Anterior cingulate cortex (tissue), 58 donors: Measurements from ENCODE around the gene COMTD1.
"Not testable (repeated sequence)": the region's sequence is repeated elsewhere in the genome, so short reads cannot be mapped to it uniquely, and the experiment has no call there.

Experiments
- DNase-seq, 58 donors: peaks; one replicate each; lab custom pipeline; 2025; lab: John Stamatoyannopoulos, UW

The COMTD1 gene

GRCh38 chr10:75199949-75200348, 35.8 kb downstream of the COMTD1 start:
- not testable (repeated sequence) for DNase-seq

DNA sequence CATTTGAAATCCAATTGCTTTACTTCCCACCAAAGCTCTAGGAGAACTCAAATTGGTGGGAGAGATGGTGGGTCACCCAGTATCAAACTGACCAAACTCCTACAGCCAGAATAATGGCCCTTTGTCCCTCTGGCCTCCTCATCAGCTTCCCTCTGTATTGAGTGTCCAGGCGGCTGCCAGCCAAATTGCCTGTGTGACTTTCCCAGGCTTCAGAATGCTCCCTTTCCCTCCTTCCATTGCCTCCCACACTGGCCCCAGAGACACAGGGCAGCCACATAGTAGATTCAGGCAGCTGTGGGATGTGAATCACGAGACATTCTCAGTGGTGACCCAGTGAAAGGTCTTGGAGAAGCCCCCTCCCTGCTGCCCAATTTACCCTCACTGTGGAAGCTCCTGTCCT, 37.9 kb downstream of the COMTD1 start:
- DNase-seq, result peak in 32 of 58 donors; percentile 1 to 59 (median 19)

- no peak for DNase-seq
These were observed 38.7 kb downstream of the COMTD1 start for GRCh38 chr10:75197066-75197465.

DNA sequence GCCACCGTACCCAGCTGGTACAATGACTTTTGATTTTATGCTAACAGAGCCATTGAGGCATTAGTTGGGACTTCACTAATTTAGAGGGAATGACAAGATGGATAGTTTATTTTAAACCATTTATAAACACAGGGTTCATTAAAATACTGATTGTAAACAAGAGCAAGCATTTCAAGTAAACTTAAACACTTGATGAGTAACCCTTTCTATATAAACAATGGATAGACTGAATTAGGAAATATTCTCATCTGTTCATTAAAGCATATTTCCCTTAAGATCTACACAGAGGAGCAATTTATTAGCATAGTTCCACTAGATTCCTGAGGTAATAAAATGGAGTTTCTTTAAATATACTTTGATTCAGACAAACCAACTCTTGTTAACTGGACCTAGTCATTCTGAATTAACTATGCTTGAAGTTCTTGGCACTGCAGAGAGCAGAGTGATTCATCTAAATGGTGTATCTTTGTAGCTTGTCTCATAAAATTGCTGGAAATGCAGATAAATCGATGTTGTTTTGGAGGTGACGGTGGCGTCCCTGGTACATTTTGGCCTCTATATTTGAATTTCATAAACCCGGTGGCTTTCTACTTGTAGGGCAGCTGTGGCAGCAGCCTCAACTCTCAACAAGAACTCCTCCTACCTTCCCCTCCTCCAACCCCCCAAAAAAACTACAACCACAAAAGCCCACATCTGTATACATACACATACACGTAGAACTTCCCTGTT, 40.6 kb downstream of the COMTD1 start:
- DNase-seq, result no peak

- DNase-seq, result not testable (repeated sequence)
These were observed 41.1 kb downstream of the COMTD1 start for GRCh38 chr10:75194625-75195024.

GRCh38 chr10:75191821-75192568, 43.8 kb downstream of the COMTD1 start:
- peak in 3 of 58 donors; percentile 5 to 9 (median 5) for DNase-seq

GRCh38 chr10:75189266-75190096, 46.3 kb downstream of the COMTD1 start:
- DNase-seq, result no peak

DNA sequence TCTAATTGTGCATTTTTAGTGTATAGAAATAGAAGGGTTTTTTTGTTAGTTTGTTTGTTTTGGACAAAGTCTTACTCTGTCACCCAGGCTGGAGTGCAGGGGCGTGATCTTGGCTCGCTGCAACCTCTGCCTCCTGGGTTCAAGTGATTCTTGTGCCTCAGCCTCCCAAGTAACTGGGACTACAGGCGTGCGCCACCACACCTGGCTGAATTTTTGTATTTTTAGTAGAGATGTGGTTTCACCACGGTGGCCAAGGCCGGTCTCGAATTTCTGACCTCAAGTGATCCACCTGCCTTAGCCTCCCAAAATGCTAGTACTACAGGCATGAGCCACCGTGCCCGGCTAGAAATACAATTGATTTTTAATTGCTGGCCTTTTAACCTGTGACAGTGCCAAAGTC, 47.2 kb downstream of the COMTD1 start:
- not testable (repeated sequence) for DNase-seq

- peak in 17 of 58 donors; percentile 0 to 23 (median 8) for DNase-seq
These were observed 47.8 kb downstream of the COMTD1 start for GRCh38 chr10:75187961-75188426.

DNA sequence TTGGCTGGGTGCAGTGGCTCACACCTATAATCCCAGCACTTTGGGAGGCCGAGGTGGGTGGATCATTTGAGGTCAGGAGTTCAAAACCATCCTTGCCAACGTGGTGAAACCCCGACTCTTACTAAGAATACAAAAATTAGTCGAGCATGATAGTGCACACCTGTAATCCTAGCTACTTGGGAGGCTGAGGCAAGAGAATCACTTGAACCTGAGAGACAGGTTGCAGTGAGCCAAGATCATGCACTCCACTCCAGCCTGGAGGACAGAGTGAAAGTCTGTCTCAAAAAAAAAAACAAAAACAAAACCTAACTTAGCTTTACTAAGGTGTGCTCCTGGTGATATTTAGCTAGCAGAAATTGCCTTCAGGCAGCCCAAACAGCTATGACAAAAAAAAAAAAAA, 49.4 kb downstream of the COMTD1 start:
- DNase-seq, result no peak
